Activated CD4-positive, CD25-positive, alpha-beta regulatory T cell treated with anti-CD3 and anti-CD28 coated beads, Interleukin-2, amount 50 U/mL, for 24 hours (primary cell): ENCODE results near the gene TBRG4.

Experiments used
- ATAC-seq, 2 donors: fragments of 150-1000 bp; cut with Tn5 transposase; one replicate each; pipeline ENCODE4 v1.10.0; 2021; ENCODE audit warnings: mild to moderate bottlenecking in 1 of 2, moderate library complexity in 1 of 2

TBRG4 gene

GRCh38 chr7:45088146-45088701 is 23.3 kb downstream of the TBRG4 start:
- no peak for ATAC-seq

DNA sequence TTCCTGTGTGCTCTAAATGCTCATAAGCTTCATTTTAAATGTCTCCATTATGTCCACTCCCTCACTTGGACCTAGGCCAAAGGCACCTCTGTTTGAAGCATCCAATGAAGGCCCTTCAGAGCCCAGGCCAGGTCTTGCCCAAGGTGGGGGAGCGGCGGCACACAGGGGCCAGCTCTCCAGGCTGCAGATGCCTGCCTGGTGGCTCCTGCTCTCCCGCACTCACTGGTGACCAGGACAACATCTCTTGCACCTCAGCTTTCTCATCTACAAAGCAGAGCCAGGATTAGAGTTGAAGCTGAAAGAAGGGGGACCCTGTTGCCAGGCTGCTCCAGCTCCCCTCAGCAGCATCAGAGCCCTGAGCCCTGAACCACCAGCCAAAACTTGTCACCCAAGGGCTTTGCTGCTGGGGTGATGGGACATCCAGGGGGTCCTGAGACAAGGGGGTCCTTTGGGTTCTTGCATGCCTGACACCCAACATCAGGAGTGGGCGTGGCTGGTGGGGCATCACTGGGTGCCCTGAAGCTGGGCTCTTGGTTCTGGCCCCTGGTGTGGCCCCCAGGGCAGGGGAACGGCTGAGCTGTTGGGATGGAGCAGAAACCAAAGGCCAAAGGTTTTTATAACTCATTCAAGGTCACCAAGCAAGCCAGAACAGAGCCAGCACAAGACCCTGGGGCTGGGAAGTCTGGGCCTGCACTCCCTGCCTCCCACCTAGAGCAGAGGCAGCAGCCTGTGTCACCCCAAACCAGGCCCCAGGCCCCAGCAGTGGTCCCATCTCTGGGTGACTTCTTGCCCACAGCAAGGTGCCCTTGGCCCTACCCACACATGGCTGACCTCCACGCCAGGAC is 24.0 kb downstream of the TBRG4 start:
- ATAC-seq, result no peak

DNA sequence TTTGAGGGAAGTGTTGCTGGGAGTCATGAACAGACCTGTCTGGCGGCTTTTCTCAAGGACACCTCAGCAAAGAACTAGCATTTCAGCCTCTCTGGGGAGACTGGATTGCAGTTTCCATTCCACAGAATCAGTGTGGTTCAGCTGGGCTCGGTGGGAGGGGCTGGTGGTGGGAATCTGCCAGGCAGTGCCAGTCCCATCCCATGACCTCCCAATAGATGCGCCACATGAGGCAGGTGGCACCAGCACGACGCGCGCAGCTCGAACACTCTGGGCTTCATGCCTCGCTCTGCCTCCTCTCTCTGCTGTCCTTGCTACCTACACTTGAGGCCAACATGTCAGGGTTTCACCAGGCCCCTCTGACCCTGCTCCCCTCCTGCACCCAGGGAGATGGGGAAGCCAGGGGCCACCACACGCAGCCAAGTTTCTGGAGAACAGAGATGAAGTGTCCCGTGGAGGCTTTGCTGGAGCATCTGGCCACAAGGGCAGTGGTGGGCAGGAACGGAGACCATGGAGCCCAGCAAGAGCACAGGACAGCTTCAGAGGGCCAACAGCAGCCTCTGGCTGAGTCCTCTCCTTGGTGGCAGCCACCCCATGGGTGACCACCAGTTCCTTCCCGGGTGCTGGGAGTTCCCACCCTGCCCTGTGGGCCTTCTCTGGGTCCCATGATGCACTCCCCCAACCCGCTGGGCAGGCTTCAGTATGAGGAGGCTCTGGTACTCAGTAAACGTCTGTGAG is 25.0 kb downstream of the TBRG4 start:
- no peak for ATAC-seq

DNA sequence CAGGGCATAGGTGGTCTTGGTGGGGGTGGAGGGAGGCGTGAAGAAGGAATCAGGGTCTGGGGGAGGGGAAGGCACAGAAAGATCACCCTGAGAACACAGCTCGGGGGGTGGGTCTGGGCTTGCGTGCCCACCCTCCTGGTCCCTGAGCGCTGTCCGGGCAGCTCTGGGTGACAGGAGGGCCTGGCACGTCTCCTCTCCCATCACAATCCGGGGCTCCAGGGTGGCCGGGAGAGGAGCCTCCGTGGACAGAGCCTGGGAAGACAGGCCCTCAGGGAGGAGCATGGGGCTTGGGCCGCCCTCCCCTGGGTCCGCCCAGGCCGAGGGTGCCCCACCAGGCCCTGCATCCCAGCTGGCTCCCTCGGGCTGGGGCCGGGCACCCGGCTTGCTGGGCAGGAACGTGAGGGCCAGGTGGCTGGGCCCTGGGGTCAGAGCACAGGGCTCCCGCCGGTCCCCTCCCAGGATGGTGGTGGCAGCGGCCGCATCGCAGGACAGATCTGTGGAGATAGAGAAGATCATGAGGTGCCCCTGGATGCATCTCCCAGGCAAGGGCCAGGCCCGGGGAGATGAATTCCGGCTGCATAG is 25.8 kb downstream of the TBRG4 start:
- no peak for ATAC-seq

DNA sequence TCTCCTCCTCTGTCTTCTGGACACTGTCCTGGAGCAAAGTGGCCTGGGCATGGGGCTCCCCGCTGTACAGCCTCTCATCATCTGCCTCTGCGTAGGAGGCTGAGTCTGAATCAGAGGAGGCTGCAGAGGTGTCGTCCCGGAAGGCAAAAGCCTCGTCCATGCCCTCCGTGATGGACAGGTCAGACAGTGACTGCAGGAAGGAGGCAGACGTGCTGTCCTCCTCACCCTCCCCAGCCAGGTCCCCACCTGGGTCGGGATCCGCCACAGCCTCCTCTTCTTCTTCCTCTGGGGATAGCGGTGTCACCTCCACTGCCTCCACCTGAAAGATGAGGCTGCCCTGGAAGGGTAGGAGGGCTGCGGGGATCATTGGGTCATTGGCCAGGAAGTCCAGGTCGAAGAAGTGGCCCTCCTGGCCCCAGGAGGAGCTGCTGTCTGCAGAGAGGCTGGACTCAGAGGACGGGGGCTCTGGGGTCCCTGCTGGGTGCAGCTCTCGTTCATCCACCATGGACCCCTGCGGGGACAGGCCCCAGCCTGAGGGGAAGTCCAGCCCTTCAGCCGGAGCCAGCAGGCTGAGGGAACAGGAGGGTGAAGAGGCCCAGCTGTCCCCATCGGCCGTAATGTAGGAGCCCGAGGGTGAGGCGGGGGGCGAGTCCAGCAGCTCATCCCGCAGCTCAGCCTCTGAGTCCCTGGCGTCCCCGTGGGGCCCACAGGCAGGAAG is 26.4 kb downstream of the TBRG4 start:
- ATAC-seq, result no peak

- no peak for ATAC-seq
These were observed 27.2 kb downstream of the TBRG4 start for GRCh38 chr7:45084336-45084735.

DNA sequence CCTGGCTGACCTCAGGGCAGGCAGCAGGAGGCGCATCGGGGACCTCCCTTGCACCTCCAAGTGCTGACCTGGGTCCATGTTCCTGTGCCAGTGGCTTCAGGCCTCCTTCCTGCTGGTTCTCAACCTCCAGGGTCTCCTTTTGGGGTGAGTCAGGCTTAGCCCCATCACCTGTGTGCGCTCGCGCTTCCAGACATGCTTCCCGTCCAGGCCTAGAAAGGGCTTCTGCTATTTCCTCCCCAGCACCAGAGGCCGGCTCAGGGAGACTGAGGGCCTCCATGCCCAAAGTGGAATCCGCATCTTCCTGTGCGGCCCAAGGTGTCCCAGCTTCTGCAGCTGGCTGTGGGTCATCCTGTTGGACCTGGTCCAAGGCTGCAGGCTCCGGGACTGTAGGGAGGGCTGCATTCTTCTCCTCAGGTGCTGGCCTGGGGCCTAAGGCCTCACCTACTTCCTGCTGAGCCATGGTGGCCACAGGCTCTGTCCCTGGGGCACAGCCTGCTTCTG is 28.6 kb downstream of the TBRG4 start:
- ATAC-seq, result no peak

- ATAC-seq, result no peak
These were observed 29.3 kb downstream of the TBRG4 start for GRCh38 chr7:45082031-45082830.

- no peak for ATAC-seq
These were observed 29.9 kb downstream of the TBRG4 start for GRCh38 chr7:45081670-45081974.

DNA sequence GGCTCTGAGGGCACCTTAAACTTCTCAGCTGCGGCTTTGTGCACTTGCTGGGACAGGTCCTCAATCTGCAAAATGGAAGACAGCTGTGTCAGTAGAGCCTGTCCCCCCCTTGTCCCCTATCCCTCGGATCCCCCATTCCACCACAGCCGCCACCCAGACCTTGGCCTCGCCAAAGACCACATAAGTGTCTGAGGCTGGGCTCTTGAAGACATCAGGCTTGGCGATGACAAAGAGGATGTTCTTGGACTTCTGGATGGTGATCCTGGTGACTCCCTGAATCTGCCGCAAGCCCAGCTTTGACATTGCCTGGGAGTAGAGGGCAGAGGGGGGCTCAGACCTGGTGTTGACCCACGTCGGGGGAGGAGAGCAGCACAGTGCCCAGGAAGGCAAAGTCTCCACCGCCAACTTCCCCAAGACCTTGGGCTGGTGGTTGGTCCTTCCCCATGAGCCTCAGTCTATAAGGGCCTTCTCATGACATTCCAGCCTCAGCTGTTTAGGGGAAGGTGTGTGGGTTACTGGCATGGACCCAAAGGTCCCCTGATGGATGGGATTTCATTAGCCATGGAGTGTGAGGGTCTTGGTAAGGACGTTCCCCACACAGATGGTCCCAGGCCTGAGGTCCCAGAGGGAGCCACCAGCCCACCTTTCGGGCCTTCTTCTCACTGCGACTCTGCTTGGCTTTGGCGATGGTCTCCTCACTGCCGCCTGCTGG is 30.4 kb downstream of the TBRG4 start:
- ATAC-seq, result peak in 1 of 2 donors; percentile 19

DNA sequence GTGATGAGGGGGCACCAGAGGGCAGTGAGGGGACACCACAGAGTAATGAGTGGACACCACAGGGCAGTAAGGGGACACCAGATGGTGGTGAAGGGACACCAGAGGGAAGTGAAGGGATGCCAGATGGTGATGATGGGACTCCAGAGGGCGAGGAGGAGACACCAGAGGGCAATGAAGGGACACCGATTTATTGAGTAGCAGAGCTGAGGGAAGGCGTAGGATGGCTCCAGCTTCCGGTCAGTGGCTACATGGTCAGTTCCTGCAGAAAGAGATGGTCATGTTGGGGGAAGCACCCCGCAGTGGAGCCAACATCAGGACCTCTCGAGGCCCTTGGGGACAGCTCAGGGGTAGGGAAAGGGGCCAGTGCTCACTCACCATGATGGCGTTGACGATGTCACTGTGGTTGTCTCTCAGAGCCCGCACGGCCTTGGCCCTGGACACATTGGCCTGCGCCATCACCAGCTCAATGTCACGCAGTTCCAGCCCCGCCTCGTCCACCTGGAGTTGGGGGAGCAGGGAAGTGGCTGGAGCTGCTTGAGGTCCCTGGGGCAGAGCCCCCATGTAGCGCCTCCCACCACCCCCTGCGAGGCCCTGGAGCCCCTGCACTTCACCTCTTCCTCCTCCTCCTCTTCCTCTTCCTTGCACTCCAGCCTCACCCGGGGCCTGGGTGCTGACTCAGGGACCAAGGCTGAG is 31.1 kb downstream of the TBRG4 start:
- no peak for ATAC-seq

DNA sequence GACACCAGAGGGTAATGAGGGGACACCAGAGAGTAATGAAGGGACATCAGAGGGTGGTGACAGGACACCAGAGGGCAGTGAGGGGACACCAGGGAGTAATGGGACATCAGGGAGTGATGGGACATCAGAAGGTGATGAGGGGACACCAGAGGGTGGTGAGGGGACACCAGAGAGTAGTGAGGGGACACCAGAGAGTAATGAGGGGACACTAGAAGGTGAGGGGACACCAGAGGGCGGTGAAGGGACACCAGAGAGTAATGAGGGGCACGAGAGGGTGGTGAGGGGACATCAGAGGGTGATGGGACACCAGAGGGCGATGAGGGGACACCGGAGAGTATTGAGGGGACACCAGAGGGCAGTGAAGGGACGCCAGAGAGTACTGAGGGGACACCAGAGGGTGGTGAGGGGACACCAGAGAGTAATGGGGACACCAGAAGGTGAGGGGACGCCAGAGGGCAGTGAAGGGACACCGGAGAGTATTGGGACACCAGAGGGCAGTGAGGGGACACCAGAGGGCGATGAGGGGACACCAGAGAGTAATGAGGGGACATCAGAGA is 33.3 kb downstream of the TBRG4 start:
- ATAC-seq, result no peak

DNA sequence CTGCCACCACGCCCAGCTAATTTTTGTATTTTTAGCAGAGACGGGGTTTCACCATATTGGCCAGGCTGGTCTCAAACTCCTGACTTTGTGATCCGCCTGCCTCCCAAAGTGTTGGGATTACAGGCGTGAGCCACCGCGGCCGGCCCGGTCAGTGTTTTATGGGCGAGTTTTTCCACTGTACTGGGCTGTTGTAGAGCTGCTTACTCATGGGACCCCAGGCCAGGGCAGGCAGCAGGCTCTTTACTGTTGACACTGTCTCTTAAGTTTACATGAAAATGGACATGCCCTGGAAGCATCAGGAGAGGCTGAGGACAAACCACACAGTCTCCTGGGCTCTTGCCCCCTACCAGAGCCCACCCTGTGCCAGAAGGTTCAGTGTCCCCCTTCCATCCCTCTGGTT is 33.9 kb downstream of the TBRG4 start:
- ATAC-seq, result no peak

GRCh38 chr7:45076946-45077345 is 34.6 kb downstream of the TBRG4 start:
- ATAC-seq, result no peak

DNA sequence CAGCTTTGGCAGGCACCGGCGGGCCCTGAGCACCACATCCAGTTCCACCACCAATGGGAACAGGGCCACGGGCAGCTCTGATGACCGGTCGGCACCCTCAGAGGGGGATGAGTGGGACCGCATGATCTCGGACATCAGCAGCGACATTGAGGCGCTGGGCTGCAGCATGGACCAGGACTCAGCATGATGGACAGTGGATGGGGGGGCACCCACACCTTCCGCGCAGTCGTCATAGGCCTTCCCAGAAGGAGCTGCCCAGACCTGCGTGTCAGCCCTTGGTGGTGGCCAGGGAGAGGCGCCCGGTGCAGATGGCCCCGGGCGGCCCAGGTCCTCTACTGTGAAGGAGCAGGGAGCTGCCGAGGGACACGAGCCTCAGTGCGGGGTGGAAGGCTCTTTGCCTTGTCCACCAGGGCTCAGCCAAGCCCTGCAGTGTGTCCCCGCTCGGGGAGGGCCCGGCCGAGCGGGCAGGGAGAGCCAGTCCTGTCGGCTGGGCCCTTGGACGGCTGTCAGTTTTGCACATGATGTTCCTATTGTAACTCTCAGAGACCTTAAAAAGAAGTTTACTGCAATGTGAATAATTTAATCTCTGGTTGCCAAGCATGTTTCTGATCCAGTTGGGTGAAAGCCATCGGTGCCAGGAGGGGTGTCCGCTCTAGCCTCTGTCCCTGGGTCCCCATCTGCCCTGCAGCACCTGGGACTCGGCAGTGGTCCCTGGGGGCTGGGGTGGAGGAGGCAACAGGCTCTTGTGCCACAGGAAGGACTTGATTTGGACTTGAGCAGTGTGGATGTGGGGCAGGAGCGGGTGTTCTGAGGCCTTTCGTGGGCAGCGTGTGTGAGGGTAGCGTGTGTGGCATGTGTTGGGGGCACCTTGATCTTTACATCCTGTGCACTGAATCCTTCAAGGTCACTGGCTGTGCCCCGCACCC is 35.4 kb downstream of the TBRG4 start:
- no peak for ATAC-seq

DNA sequence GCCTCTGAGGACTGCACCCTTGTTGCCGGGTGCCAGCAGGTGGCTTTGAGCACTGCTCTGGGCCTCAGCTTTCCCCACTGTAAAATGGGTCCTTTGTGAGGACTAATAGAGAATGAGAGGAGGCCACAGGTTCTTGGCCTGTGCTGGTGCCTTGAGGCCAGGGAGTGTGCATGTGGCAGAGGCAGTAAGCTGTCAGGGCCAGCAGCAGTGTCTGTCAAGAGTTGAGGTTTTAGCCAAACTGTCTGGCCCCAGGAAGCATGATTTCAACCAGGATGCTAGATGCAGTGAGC is 36.2 kb downstream of the TBRG4 start:
- ATAC-seq, result no peak

DNA sequence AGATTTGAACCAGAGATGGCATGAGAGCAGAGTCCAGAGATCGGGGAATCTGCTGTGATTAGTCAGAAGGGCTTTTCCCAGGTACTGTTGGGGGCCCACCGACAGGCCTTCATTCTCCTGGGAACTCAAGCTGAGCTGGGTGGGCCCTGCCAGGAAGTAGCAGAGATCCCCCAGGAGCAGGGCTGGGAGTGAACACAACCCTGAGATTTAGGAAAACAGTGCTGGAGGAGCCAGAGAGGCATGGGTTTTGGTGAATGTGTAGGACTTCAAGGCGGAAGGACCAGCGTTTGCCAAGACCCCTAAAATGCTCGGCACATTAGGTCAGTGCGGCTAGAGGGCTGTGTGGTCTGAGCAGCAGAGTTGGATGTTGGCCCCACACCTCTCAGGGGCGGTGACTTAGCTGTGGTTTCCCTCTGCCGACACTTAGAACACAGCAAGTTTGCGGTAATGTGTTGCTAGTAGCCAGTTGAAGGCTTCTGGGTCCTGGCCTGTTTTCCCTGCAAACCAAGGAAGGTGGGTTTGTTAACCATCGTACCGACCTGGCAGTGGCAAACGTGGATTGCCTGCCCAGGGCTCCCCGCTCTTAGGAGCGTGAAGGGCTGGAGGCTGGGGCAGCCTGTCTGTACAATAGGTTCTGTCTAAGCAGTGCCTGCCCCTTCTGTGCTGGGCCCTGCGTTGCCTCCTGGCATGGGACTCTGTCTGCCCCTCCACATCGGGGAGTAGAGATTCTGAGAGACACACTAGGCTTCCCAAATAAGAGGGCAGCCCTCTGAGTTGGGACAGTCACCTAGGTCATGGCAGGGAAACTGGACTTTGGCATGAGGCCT is 36.8 kb downstream of the TBRG4 start:
- ATAC-seq, result no peak

GRCh38 chr7:45073786-45074527 is 37.5 kb downstream of the TBRG4 start:
- no peak for ATAC-seq
